OCI-LY7 (cell line): ENCODE measurements around the gene FGA.

Source experiments
- EZH2phosphoT487 ChIP-seq: fragments of 200-600 bp; sonication (generic); IDR thresholded peaks from 2 replicates; pipeline ENCODE4 v1.6.1; 2018; ENCODE audit warnings: low read depth, borderline replicate concordance, mild to moderate bottlenecking, mixed run types, antibody characterized with exemption, low read length, moderate library complexity, mixed read lengths
- TF ChIP-seq, protein P1 (sequence below): fragments of 200-600 bp; sonication (generic); conservative IDR thresholded peaks from 2 replicates; pipeline ENCODE4 v1.5.1; 2014; ENCODE audit warnings: mild to moderate bottlenecking, antibody characterized with exemption, low read length, moderate library complexity, mixed read lengths

- TF ChIP-seq, protein P1, sequence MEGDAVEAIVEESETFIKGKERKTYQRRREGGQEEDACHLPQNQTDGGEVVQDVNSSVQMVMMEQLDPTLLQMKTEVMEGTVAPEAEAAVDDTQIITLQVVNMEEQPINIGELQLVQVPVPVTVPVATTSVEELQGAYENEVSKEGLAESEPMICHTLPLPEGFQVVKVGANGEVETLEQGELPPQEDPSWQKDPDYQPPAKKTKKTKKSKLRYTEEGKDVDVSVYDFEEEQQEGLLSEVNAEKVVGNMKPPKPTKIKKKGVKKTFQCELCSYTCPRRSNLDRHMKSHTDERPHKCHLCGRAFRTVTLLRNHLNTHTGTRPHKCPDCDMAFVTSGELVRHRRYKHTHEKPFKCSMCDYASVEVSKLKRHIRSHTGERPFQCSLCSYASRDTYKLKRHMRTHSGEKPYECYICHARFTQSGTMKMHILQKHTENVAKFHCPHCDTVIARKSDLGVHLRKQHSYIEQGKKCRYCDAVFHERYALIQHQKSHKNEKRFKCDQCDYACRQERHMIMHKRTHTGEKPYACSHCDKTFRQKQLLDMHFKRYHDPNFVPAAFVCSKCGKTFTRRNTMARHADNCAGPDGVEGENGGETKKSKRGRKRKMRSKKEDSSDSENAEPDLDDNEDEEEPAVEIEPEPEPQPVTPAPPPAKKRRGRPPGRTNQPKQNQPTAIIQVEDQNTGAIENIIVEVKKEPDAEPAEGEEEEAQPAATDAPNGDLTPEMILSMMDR: no peak
- no peak for TF ChIP-seq EZH2phosphoT487
Measured at GRCh38 chr4:154564311-154564710, 26.2 kb downstream of the FGA start.
